GM19328 (cell line): ENCODE results near the gene MR1.

Experiments used
- ATAC-seq: cut with Tn5 transposase; IDR thresholded peaks from one replicate; pipeline ENCODE4 v1.9.1; 2021; ENCODE audit warnings: mild to moderate bottlenecking, moderate library complexity; ENCODE audit not compliant: unreplicated experiment

MR1 gene

GRCh38 chr1:181105134-181106021, 71.6 kb downstream of the MR1 start:
- ATAC-seq, result peak; percentile 82

GRCh38 chr1:181106022-181106312, 72.2 kb downstream of the MR1 start:
- ATAC-seq, result no peak

- no peak for ATAC-seq
These were observed 72.7 kb downstream of the MR1 start for GRCh38 chr1:181106479-181106878.

- ATAC-seq, result no peak
These were observed 73.9 kb downstream of the MR1 start for GRCh38 chr1:181107711-181108110.

GRCh38 chr1:181108304-181108867, 74.6 kb downstream of the MR1 start:
- no peak for ATAC-seq

- ATAC-seq, result no peak
These were observed 76.2 kb downstream of the MR1 start for GRCh38 chr1:181110013-181110412.
